B cell (primary cell): ENCODE data around the gene ITSN1. TPM values are rescaled to one million over a fixed set of nuclear protein-coding genes. Genes with fewer than 3 reads are reported as not detected.

Experiments used
- ATAC-seq: fragments of 200-7000 bp; cut with Tn5 transposase; one replicate; pipeline ENCODE4 v1.10.0; 2021; ENCODE audit warnings: low read depth, mild to moderate bottlenecking, moderate number of reproducible peaks, moderate library complexity
- CTCF ChIA-PET: fragments of 350-600 bp; sonication (Branson Sonifier 250); formaldehyde crosslinking; loops from one replicate; lab custom pipeline; 2021; ENCODE audit warnings: antibody characterized with exemption, inconsistent platforms; lab: Charles Lee
- POLR2A ChIA-PET: fragments of 350-600 bp; sonication (Branson Sonifier 250); formaldehyde crosslinking; loops from one replicate; lab custom pipeline; 2021; ENCODE audit warnings: antibody characterized with exemption; lab: Charles Lee
- DNase-seq: peaks from one replicate; pipeline ENCODE4 v3.0.0; 2013
- H2AFZ ChIP-seq: 2 replicates; pipeline ENCODE4 v1.6.1; 2012; ENCODE audit warnings: mild to moderate bottlenecking, low read depth, low read length; ENCODE audit not compliant: insufficient read depth, poor library complexity, severe bottlenecking
- H3K27ac ChIP-seq, 2 donors: 1 replicate in 1 of 2; 2 replicates in 1 of 2; pipeline ENCODE4 v1.5.1; 2012 to 2013; ENCODE audit warnings: low read length in 2 of 2, mild to moderate bottlenecking in 2 of 2, moderate library complexity in 1 of 2
- H3K27me3 ChIP-seq, 4 experiments: fragments of 200-600 bp in 1 of 4; sonication (generic) in 1 of 4; replicated peaks in 1 of 4; 1 replicate in 2 of 4; 2 replicates in 2 of 4; pipeline versions ENCODE4 v1.6.1 to v1.7.0; 2013 to 2016; ENCODE audit warnings: low read length in 3 of 4, mild to moderate bottlenecking in 2 of 4, mixed read lengths in 1 of 4, moderate library complexity in 1 of 4; ENCODE audit not compliant: insufficient read depth in 4 of 4, control insufficient read depth in 3 of 4; ENCODE audit errors: control extremely low read depth in 1 of 4
- H3K36me3 ChIP-seq, 2 experiments: replicated peaks in 1 of 2; 1 replicate in 1 of 2; 2 replicates in 1 of 2; pipeline versions ENCODE4 v1.6.1 to v1.7.1; 2013; ENCODE audit warnings: low read length in 1 of 2; ENCODE audit not compliant: insufficient read depth in 2 of 2, control insufficient read depth in 1 of 2; ENCODE audit errors: control extremely low read depth in 1 of 2, extremely low read depth in 1 of 2
- H3K4me1 ChIP-seq, 2 donors: fragments of 200-600 bp in 1 of 2; sonication (generic) in 1 of 2; 1 replicate in 1 of 2; 2 replicates in 1 of 2; pipeline versions ENCODE4 v1.5.1 to v1.6.1; 2013 to 2017; ENCODE audit warnings: low read length in 2 of 2; ENCODE audit not compliant: control insufficient read depth in 2 of 2, insufficient read depth in 2 of 2
- H3K4me2 ChIP-seq: replicated peaks from 2 replicates; pipeline ENCODE3; 2012; ENCODE audit warnings: mild to moderate bottlenecking, low read depth, low read length; ENCODE audit not compliant: poor library complexity, severe bottlenecking
- H3K4me3 ChIP-seq, 5 experiments: fragments of 200-600 bp in 1 of 5; sonication (generic) in 1 of 5; 1 replicate in 3 of 5; 2 replicates in 2 of 5; pipeline versions ENCODE4 v1.5.1 to v1.7.0; 2011 to 2016; ENCODE audit warnings: low read length in 4 of 5, mild to moderate bottlenecking in 4 of 5, low read depth in 2 of 5, control low read depth in 1 of 5, moderate library complexity in 1 of 5; ENCODE audit not compliant: insufficient read depth in 1 of 5; ENCODE audit errors: control extremely low read depth in 1 of 5, extremely low read depth in 1 of 5
- H3K79me2 ChIP-seq: fragments of 200-600 bp; sonication (generic); one replicate; pipeline ENCODE4 v1.6.0; 2016; ENCODE audit warnings: low read length; ENCODE audit not compliant: control insufficient read depth, insufficient read depth
- H3K9ac ChIP-seq: fragments of 200-600 bp; sonication (generic); 2 replicates; pipeline ENCODE4 v1.6.1; 2017; ENCODE audit warnings: mild to moderate bottlenecking, low read length, moderate library complexity
- H3K9me3 ChIP-seq, 3 donors: one replicate each; pipeline versions ENCODE4 v1.6.1 to v1.7.1; 2013; ENCODE audit warnings: low read length in 2 of 3; ENCODE audit not compliant: control insufficient read depth in 2 of 3, insufficient read depth in 1 of 3; ENCODE audit errors: control extremely low read depth in 1 of 3
- H4K20me1 ChIP-seq: 2 replicates; pipeline ENCODE4 v1.6.0; 2012; ENCODE audit warnings: mild to moderate bottlenecking, low read length; ENCODE audit not compliant: insufficient read depth, control insufficient read depth, poor library complexity, severe bottlenecking
- H3K27ac Mint-ChIP-seq: one replicate; pipeline ENCODE4 v1.8.0; 2021; ENCODE audit warnings: mixed read lengths
- H3K27me3 Mint-ChIP-seq: one replicate; pipeline ENCODE4 v1.8.0; 2021; ENCODE audit warnings: mixed read lengths
- H3K4me1 Mint-ChIP-seq: one replicate; pipeline ENCODE4 v1.8.0; 2021; ENCODE audit warnings: mixed read lengths
- H3K4me3 Mint-ChIP-seq: one replicate; pipeline ENCODE4 v1.8.0; 2021; ENCODE audit warnings: mixed read lengths
- H3K9me3 Mint-ChIP-seq: one replicate; pipeline ENCODE4 v1.8.0; 2022; ENCODE audit warnings: mixed read lengths; ENCODE audit not compliant: insufficient read depth
- CTCF ChIP-seq: fragments of 200-600 bp; IDR thresholded peaks from one replicate; pipeline ENCODE4 v1.8.0; 2022; ENCODE audit warnings: antibody characterized with exemption, mild to moderate bottlenecking
- EZH2 ChIP-seq: IDR thresholded peaks from 2 replicates; pipeline ENCODE4 v1.6.1; 2012; ENCODE audit warnings: borderline replicate concordance, low read depth, mild to moderate bottlenecking, moderate library complexity, low read length; ENCODE audit not compliant: insufficient read depth, poor library complexity, severe bottlenecking
- WGBS: methylation state at CpG from one replicate; pipeline ENCODE4 v1.1.5; 2013; ENCODE audit warnings: missing lambda C conversion rate; ENCODE audit not compliant: insufficient coverage; 5-methylcytosine and 5-hydroxymethylcytosine counted together
- intact Hi-C: fragments of 100-400 bp; cut with micrococcal nuclease; formaldehyde crosslinking; loops from one replicate; pipeline ENCODE4 v1.10.0; 2022
- polyA plus RNA-seq: library from polyadenylated mRNA; depleted of rRNA; stranded (reverse); fragments of >200 nt; gene quantifications from 2 replicates; pipeline ENCODE4 v1.2.3, GENCODE V29; 2012
- total RNA-seq, 2 donors: library from RNA; stranded (reverse); fragments of 120-200 nt in 1 of 2; gene quantifications; 1 replicate in 1 of 2; 2 replicates in 1 of 2; pipeline versions ENCODE4 v1.2.3 to v1.2.4, GENCODE V29; 2013 to 2022

Gene ITSN1
- total and polyA plus RNA-seq, 2 donors (not counting 1 experiment from before 2014, with no cell fraction given): 0.31 to 2.4 TPM

- Histone ChIP-seq H3K9ac (no peak overlapping the region), H3K27me3 (no peaks in the 10 kb centered on the region), H3K27ac (no peak overlapping the region), H3K9me3 (no peaks in the 10 kb centered on the region), H3K4me3 (no peak overlapping the region), H3K79me2 (no peaks in the 10 kb centered on the region), H4K20me1 (no peaks in the 10 kb centered on the region), H3K36me3 (no peaks in the 10 kb centered on the region), H2AFZ (no peak overlapping the region), H3K4me1 (no peaks in the 10 kb centered on the region), H3K4me2 (no peak overlapping the region)
- no peak overlapping the region for H3K27ac Mint-ChIP-seq
- ChIA-PET CTCF (no interaction called here), POLR2A (no interaction called here)
- H3K27me3 Mint-ChIP-seq: peaks cover 6% of the 10 kb centered on the region
- DNase-seq (no peak), ATAC-seq (no peak)
- no peaks in the 10 kb centered on the region for H3K9me3 Mint-ChIP-seq
- H3K4me3 Mint-ChIP-seq: no peak overlapping the region
- intact Hi-C loops: no loop called here
- no peaks in the 10 kb centered on the region for H3K4me1 Mint-ChIP-seq
- 100% methylated on average over 2 of the region's 2 CpGs for WGBS
- no peak for TF ChIP-seq EZH2
- TF ChIP-seq CTCF: no peak
These were observed 26.3 kb downstream of the ITSN1 start for GRCh38 chr21:33668620-33669019.

- H4K20me1 ChIP-seq: no peaks in the 10 kb centered on the region
- TF ChIP-seq CTCF: no peak
- TF ChIP-seq EZH2: no peak
- H3K79me2 ChIP-seq: no peaks in the 10 kb centered on the region
- ChIA-PET CTCF (no interaction called here), POLR2A (no interaction called here)
- DNase-seq: no peak
- Mint-ChIP-seq H3K4me3 (no peak overlapping the region), H3K4me1 (no peaks in the 10 kb centered on the region), H3K27ac (no peak overlapping the region), H3K27me3 (peaks cover 4% of the 10 kb centered on the region), H3K9me3 (no peaks in the 10 kb centered on the region)
- no peak overlapping the region for H2AFZ ChIP-seq
- no peak overlapping the region for H3K4me2 ChIP-seq
- H3K4me3 ChIP-seq: no peak overlapping the region
- H3K27me3 ChIP-seq: no peaks in the 10 kb centered on the region
- no peaks in the 10 kb centered on the region for H3K4me1 ChIP-seq
- no peak for ATAC-seq
- no peak overlapping the region for H3K27ac ChIP-seq
- no peaks in the 10 kb centered on the region for H3K36me3 ChIP-seq
- intact Hi-C loops: no loop called here
- no peaks in the 10 kb centered on the region for H3K9me3 ChIP-seq
- 83% methylated on average over 2 of the region's 6 CpGs for WGBS
- H3K9ac ChIP-seq: no peak overlapping the region
These were observed 28.0 kb downstream of the ITSN1 start for GRCh38 chr21:33670076-33670978.
